HepG2 (cell line): ENCODE data around the gene HNRNPF. TPM values are rescaled to one million over a fixed set of nuclear protein-coding genes. Genes with fewer than 3 reads are reported as not detected.

Experiments
- AHR ChIP-seq: IDR thresholded peaks from 2 replicates; pipeline ENCODE4 v1.6.1; 2018; ENCODE audit warnings: missing genetic modification reagents, missing compliant biosample characterization
- BORCS8-MEF2B ChIP-seq: sonication (generic); formaldehyde crosslinking; IDR thresholded peaks from 2 replicates; pipeline ENCODE4 v1.8.0; 2022; ENCODE audit warnings: mild to moderate bottlenecking, missing genetic modification reagents
- HMG20A ChIP-seq: IDR thresholded peaks from 2 replicates; pipeline ENCODE4 v1.6.1; 2016; ENCODE audit warnings: borderline replicate concordance
- HOXD1 ChIP-seq: sonication (generic); formaldehyde crosslinking; IDR thresholded peaks from 2 replicates; pipeline ENCODE4 v1.5.0; 2020; ENCODE audit warnings: missing genetic modification reagents
- KDM2A ChIP-seq: sonication (generic); formaldehyde crosslinking; IDR thresholded peaks from 2 replicates; pipeline ENCODE4 v1.4.0; 2020; ENCODE audit warnings: low read depth, missing genetic modification reagents, borderline replicate concordance
- MIXL1 ChIP-seq: IDR thresholded peaks from 2 replicates; pipeline ENCODE4 v1.6.1; 2016
- NR2C2 ChIP-seq: sonication (generic); formaldehyde crosslinking; IDR thresholded peaks from 2 replicates; pipeline ENCODE4 v1.4.0; 2020; ENCODE audit warnings: missing genetic modification reagents, mild to moderate bottlenecking, moderate library complexity, borderline replicate concordance
- PRMT3 ChIP-seq: sonication (generic); formaldehyde crosslinking; IDR thresholded peaks from 2 replicates; pipeline ENCODE4 v1.8.1; 2022; ENCODE audit warnings: low read depth, mild to moderate bottlenecking, moderate library complexity, missing genetic modification reagents, borderline replicate concordance
- SMYD3 ChIP-seq: sonication (generic); formaldehyde crosslinking; IDR thresholded peaks from 2 replicates; pipeline ENCODE4 v1.8.1; 2023; ENCODE audit warnings: mild to moderate bottlenecking, missing genetic modification reagents
- SYNCRIP ChIP-seq: fragments of 200-400 bp; formaldehyde crosslinking; IDR thresholded peaks from 2 replicates; pipeline ENCODE4 v1.6.1; 2018; ENCODE audit warnings: mild to moderate bottlenecking, low read depth, low read length; ENCODE audit not compliant: insufficient read depth
- TOPORS ChIP-seq: sonication (generic); formaldehyde crosslinking; IDR thresholded peaks from 2 replicates; pipeline ENCODE4 v1.8.0; 2023; ENCODE audit warnings: mild to moderate bottlenecking, missing genetic modification reagents
- WIZ ChIP-seq: sonication (generic); formaldehyde crosslinking; IDR thresholded peaks from 2 replicates; pipeline ENCODE4 v1.5.1; 2020; ENCODE audit warnings: mild to moderate bottlenecking, missing genetic modification reagents
- ZNF24 ChIP-seq: fragments of 450-650 bp; IDR thresholded peaks from 2 replicates; pipeline ENCODE4 v1.6.1; 2017; ENCODE audit warnings: antibody characterized with exemption, mild to moderate bottlenecking
- ZNF441 ChIP-seq: sonication (generic); formaldehyde crosslinking; IDR thresholded peaks from 2 replicates; pipeline ENCODE4 v1.7.0; 2021; ENCODE audit warnings: missing genetic modification reagents, borderline replicate concordance
- ZNF839 ChIP-seq: sonication (generic); formaldehyde crosslinking; IDR thresholded peaks from 2 replicates; pipeline ENCODE4 v1.4.0; 2020; ENCODE audit warnings: missing genetic modification reagents, mild to moderate bottlenecking, borderline replicate concordance
- polyA plus RNA-seq, 8 experiments: library from polyadenylated mRNA; depleted of rRNA in 3 of 8; stranded (reverse) in 7 of 8; unstranded in 1 of 8; fragments of >200 nt; fragmentation: Illumina TruSeq in 4 of 8; extraction: Trizol in 4 of 8; gene quantifications; 2 replicates each; pipeline versions ENCODE4 v1.2.1 to v1.2.3, GENCODE V29; 2011 to 2016; ENCODE audit warnings: low read depth in 4 of 8, missing spikeins in 1 of 8, mixed read lengths in 1 of 8; ENCODE audit not compliant: insufficient read depth in 1 of 8
- total RNA-seq, 5 experiments: library from RNA; depleted of rRNA; stranded (reverse); fragments of >200 nt; fragmentation: Illumina TruSeq; extraction: Trizol; gene quantifications; 2 replicates each; pipeline ENCODE4 v1.2.3, GENCODE V29; 2016; ENCODE audit warnings: low read depth in 1 of 5
- TF ChIP-seq, protein P1 (sequence below): sonication (generic); formaldehyde crosslinking; IDR thresholded peaks from 2 replicates; pipeline ENCODE4 v1.5.0; 2020; ENCODE audit warnings: mild to moderate bottlenecking, missing genetic modification reagents
- TF ChIP-seq, protein P2 (sequence below): sonication (generic); formaldehyde crosslinking; IDR thresholded peaks from 2 replicates; pipeline ENCODE4 v1.5.0; 2020; ENCODE audit warnings: missing genetic modification reagents
- TF ChIP-seq, protein P3 (sequence below): sonication (generic); formaldehyde crosslinking; IDR thresholded peaks from 2 replicates; pipeline ENCODE4 v1.4.0; 2020; ENCODE audit warnings: mild to moderate bottlenecking, missing genetic modification reagents

Gene HNRNPF
- total and polyA plus RNA-seq, 2 of the 13 experiments (the other 11 are each of a cell fraction or from before 2014, with no cell fraction given): 166 to 308 TPM

DNA sequence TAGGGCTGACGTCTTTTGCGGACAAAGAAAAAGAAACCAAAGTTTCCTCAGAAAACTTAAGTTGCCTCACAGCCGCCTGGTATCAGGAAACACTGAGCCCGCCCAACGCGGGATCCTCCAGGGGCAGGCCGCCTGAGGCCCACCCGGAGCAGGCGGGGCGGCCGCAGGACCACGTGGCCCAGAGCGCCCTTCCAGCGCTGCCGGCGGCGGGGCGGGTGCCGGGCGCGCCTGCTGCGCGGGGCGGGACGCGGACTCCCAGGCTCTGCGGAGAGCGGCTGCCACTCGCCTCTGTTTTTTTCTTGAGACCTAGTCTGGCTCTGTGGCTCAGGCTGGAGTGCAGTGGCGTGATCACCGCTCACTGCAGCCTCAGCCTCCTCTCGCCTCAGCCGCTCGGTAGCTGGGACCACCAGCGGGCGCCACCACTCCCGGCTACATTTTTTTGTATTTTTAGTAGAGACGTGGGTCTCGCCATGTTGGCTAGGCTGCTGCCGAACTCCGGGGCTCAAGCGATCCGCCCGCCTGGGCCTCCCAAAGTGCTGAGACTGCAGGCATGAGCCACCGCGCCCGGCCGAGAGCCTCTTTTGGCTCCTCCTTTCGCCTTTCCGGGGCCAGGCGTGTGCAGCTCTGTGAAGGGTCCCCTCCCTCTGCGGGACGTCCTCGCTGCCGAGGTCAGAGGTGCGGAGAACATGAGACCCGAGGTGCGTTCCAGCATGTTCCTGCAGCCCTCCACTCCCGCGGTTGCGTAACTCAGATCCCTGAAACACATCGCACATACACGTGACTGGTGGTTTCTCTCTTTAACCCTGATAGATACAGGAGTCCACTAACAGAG is 11.6 kb upstream of the HNRNPF start (continued):
- TF ChIP-seq, protein P1, sequence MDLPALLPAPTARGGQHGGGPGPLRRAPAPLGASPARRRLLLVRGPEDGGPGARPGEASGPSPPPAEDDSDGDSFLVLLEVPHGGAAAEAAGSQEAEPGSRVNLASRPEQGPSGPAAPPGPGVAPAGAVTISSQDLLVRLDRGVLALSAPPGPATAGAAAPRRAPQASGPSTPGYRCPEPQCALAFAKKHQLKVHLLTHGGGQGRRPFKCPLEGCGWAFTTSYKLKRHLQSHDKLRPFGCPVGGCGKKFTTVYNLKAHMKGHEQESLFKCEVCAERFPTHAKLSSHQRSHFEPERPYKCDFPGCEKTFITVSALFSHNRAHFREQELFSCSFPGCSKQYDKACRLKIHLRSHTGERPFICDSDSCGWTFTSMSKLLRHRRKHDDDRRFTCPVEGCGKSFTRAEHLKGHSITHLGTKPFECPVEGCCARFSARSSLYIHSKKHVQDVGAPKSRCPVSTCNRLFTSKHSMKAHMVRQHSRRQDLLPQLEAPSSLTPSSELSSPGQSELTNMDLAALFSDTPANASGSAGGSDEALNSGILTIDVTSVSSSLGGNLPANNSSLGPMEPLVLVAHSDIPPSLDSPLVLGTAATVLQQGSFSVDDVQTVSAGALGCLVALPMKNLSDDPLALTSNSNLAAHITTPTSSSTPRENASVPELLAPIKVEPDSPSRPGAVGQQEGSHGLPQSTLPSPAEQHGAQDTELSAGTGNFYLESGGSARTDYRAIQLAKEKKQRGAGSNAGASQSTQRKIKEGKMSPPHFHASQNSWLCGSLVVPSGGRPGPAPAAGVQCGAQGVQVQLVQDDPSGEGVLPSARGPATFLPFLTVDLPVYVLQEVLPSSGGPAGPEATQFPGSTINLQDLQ: peak; percentile 93; the same call in 1 of the 2 replicates
- TF ChIP-seq BORCS8-MEF2B (peak; percentile 98), KDM2A (CRISPR knock-in tag) (peak; percentile 88), ZNF24 (peak; percentile 32; the same call in 1 of the 2 replicates), SYNCRIP (no peak), ZNF839 (0 out of 2 replicates have a peak, but pooled peaks have one; percentile 73), AHR (CRISPR knock-in tag) (no peak; the same call in 1 of the 2 replicates), TOPORS (CRISPR knock-in tag) (peak; percentile 96), ZNF441 (CRISPR knock-in tag) (peak; percentile 88), MIXL1 (CRISPR knock-in tag) (peak; percentile 95), PRMT3 (CRISPR knock-in tag) (peak; percentile 99), SMYD3 (CRISPR knock-in tag) (peak; percentile 94; the same call in 1 of the 2 replicates), NR2C2 (peak; percentile 89), HMG20A (CRISPR knock-in tag) (peak; percentile 92), HOXD1 (CRISPR knock-in tag) (peak; percentile 89), WIZ (CRISPR knock-in tag) (peak; percentile 78; the same call in 1 of the 2 replicates)
- TF ChIP-seq, protein P2, sequence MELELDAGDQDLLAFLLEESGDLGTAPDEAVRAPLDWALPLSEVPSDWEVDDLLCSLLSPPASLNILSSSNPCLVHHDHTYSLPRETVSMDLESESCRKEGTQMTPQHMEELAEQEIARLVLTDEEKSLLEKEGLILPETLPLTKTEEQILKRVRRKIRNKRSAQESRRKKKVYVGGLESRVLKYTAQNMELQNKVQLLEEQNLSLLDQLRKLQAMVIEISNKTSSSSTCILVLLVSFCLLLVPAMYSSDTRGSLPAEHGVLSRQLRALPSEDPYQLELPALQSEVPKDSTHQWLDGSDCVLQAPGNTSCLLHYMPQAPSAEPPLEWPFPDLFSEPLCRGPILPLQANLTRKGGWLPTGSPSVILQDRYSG (CRISPR knock-in tag): peak; percentile 84; the same call in 1 of the 2 replicates
- TF ChIP-seq, protein P3, sequence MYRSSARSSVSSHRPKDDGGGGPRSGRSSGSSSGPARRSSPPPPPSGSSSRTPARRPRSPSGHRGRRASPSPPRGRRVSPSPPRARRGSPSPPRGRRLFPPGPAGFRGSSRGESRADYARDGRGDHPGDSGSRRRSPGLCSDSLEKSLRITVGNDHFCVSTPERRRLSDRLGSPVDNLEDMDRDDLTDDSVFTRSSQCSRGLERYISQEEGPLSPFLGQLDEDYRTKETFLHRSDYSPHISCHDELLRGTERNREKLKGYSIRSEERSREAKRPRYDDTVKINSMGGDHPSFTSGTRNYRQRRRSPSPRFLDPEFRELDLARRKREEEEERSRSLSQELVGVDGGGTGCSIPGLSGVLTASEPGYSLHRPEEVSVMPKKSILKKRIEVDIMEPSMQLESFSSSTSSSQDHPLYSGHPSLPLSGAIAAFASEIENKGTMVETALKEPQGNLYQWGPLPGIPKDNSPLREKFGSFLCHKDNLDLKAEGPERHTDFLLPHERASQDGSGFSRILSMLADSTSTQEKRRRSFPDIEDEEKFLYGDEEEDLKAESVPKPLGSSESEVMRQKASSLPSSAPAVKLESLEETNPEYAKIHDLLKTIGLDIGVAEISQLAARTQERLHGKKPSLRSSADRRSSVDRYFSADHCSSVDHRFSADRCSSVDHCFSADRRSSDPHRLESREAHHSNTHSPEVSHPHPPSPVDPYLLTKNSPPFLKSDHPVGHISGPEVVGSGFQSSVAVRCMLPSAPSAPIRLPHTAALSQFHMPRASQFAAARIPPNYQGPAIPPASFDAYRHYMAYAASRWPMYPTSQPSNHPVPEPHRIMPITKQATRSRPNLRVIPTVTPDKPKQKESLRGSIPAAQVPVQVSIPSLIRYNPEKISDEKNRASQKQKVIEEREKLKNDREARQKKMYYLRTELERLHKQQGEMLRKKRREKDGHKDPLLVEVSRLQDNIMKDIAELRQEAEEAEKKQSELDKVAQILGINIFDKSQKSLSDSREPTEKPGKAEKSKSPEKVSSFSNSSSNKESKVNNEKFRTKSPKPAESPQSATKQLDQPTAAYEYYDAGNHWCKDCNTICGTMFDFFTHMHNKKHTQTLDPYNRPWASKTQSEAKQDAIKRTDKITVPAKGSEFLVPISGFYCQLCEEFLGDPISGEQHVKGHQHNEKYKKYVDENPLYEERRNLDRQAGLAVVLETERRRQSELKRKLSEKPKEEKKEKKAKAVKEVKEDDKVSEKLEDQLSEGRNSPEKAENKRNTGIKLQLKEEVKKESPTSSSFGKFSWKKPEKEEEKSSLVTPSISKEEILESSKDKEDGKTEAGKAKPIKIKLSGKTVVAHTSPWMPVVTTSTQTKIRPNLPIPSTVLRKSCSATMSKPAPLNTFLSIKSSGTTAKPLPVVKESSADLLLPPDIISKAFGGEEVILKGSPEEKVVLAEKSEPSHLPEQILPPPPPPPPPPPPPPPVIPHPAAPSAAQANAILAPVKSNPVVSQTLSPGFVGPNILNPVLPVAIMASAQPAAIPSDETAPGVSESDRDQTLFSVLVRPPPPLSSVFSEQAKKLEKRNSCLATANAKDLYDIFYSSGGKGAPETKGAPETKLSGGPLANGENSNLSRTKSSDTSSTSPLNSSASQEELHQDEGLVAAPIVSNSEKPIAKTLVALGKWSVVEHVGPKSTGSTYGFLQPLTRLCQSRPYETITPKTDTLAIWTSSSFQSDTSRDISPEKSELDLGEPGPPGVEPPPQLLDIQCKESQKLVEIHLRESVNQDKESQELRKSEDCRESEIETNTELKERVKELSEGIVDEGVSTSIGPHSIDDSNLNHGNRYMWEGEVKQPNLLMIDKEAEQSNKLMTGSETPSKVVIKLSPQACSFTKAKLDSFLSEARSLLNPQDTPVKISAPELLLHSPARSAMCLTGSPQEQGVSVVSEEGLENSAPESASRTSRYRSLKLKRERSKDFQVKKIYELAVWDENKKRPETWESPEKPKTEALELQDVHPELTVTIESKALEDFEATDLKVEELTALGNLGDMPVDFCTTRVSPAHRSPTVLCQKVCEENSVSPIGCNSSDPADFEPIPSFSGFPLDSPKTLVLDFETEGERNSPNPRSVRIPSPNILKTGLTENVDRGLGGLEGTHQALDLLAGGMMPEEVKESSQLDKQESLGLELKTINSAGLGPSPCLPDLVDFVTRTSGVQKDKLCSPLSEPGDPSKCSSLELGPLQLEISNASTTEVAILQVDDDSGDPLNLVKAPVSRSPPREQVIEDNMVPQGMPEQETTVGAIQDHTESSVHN (CRISPR knock-in tag): peak; percentile 100
